SU-DHL-6 (cell line): ENCODE results near the gene HLA-A.

Experiments
- H2AFZ ChIP-seq: fragments of 200-600 bp; sonication (generic); 2 replicates; pipeline ENCODE4 v1.6.1; 2014; ENCODE audit warnings: low read depth, mild to moderate bottlenecking, moderate library complexity, mixed read lengths, antibody characterized with exemption, low read length; ENCODE audit not compliant: severe bottlenecking
- H3F3A ChIP-seq: fragments of 200-600 bp; shearing (Covaris generic); 2 replicates; pipeline ENCODE4 v1.6.0; 2016; ENCODE audit warnings: antibody characterized with exemption, mild to moderate bottlenecking; ENCODE audit not compliant: insufficient read depth
- H3K27ac ChIP-seq: fragments of 200-600 bp; sonication (generic); 2 replicates; pipeline ENCODE4 v1.5.1; 2016; ENCODE audit warnings: low read depth, mild to moderate bottlenecking, low read length, moderate library complexity, mixed read lengths
- H3K27me3 ChIP-seq: fragments of 200-600 bp; sonication (generic), shearing (Covaris generic); 2 replicates; pipeline ENCODE4 v1.6.0; 2014; ENCODE audit warnings: mild to moderate bottlenecking, low read length
- H3K36me3 ChIP-seq: fragments of 200-600 bp; sonication (generic); 2 replicates; pipeline ENCODE4 v1.6.1; 2014; ENCODE audit warnings: mild to moderate bottlenecking, low read length, mixed read lengths
- H3K4me2 ChIP-seq: fragments of 300-600, 200-600 bp; shearing (Covaris generic), sonication (generic); 2 replicates; pipeline ENCODE4 v1.6.0; 2014; ENCODE audit warnings: low read length, low read depth, mild to moderate bottlenecking; ENCODE audit not compliant: poor library complexity, severe bottlenecking
- H3K4me3 ChIP-seq: fragments of 200-600 bp; sonication (generic); 2 replicates; pipeline ENCODE4 v1.5.1; 2014; ENCODE audit warnings: antibody characterized with exemption, low read length, mild to moderate bottlenecking, mixed read lengths; ENCODE audit not compliant: insufficient read depth, poor library complexity, severe bottlenecking
- H3K79me2 ChIP-seq: fragments of 200-600 bp; sonication (generic); 2 replicates; pipeline ENCODE4 v1.6.1; 2014; ENCODE audit warnings: mild to moderate bottlenecking, low read length, moderate library complexity; ENCODE audit not compliant: insufficient read depth
- H3K9ac ChIP-seq: fragments of 200-600 bp; sonication (generic); 2 replicates; pipeline ENCODE4 v1.7.0; 2014; ENCODE audit warnings: mild to moderate bottlenecking, low read length
- H3K9me2 ChIP-seq: fragments of 200-600 bp; sonication (generic); replicated peaks from 2 replicates; pipeline ENCODE4 v1.6.1; 2014; ENCODE audit warnings: low read length; ENCODE audit not compliant: insufficient read depth
- H3K9me3 ChIP-seq: fragments of 200-600 bp; sonication (generic); 2 replicates; pipeline ENCODE4 v1.6.1; 2014; ENCODE audit warnings: low read length, mixed read lengths; ENCODE audit not compliant: insufficient read depth
- H4K20me1 ChIP-seq: fragments of 200-600 bp; sonication (generic); 2 replicates; pipeline ENCODE4 v1.6.1; 2014; ENCODE audit warnings: low read depth, mild to moderate bottlenecking, antibody characterized with exemption, low read length, moderate library complexity, mixed read lengths
- CTCF ChIP-seq: fragments of 200-600 bp; sonication (generic); IDR thresholded peaks from one replicate; pipeline ENCODE4 v1.5.1; 2017; ENCODE audit warnings: antibody characterized with exemption, mild to moderate bottlenecking, low read length, moderate library complexity; ENCODE audit not compliant: insufficient read depth, poor library complexity, severe bottlenecking
- EZH2phosphoT487 ChIP-seq: fragments of 200-600 bp; sonication (generic), shearing (Covaris generic); conservative IDR thresholded peaks from 2 replicates; pipeline ENCODE4 v1.6.1; 2018; ENCODE audit warnings: mild to moderate bottlenecking, antibody characterized with exemption, low read length, moderate library complexity, mixed read lengths

The HLA-A gene

GRCh38 chr6:29917857-29918256, 24.5 kb upstream of the HLA-A start:
- Histone ChIP-seq H4K20me1 (no peaks in the 10 kb centered on the region), H3K4me3 (no peak overlapping the region), H3K27me3 (no peaks in the 10 kb centered on the region), H3K79me2 (no peaks in the 10 kb centered on the region), H2AFZ (no peak overlapping the region), H3K9ac (no peak overlapping the region), H3K9me2 (no peaks in the 10 kb centered on the region), H3F3A (no peaks in the 10 kb centered on the region), H3K9me3 (no peaks in the 10 kb centered on the region), H3K4me2 (no peak overlapping the region), H3K36me3 (no peaks in the 10 kb centered on the region), H3K27ac (no peak overlapping the region)
- no peak for TF ChIP-seq CTCF
- TF ChIP-seq EZH2phosphoT487, result no peak

- H3K9me3 ChIP-seq, result no peaks in the 10 kb centered on the region
- no peak overlapping the region for H3K4me3 ChIP-seq
- H3K4me2 ChIP-seq, result no peak overlapping the region
- no peaks in the 10 kb centered on the region for H3K27me3 ChIP-seq
- no peaks in the 10 kb centered on the region for H4K20me1 ChIP-seq
- H3F3A ChIP-seq, result no peaks in the 10 kb centered on the region
- no peaks in the 10 kb centered on the region for H3K36me3 ChIP-seq
- TF ChIP-seq CTCF (no peak), EZH2phosphoT487 (no peak)
- no peak overlapping the region for H3K9ac ChIP-seq
- H3K9me2 ChIP-seq, result no peaks in the 10 kb centered on the region
- no peak overlapping the region for H2AFZ ChIP-seq
- H3K79me2 ChIP-seq, result no peaks in the 10 kb centered on the region
- no peak overlapping the region for H3K27ac ChIP-seq
Observed at GRCh38 chr6:29919506-29920445, 22.6 kb upstream of the HLA-A start.

GRCh38 chr6:29924287-29924686, 18.0 kb upstream of the HLA-A start:
- Histone ChIP-seq H3K9ac (no peak overlapping the region), H3K9me2 (no peaks in the 10 kb centered on the region), H3K27me3 (no peaks in the 10 kb centered on the region), H3F3A (peaks cover 3% of the 10 kb centered on the region; the same call in 1 of the 2 replicates), H3K9me3 (no peaks in the 10 kb centered on the region), H3K4me3 (no peak overlapping the region), H2AFZ (no peak overlapping the region), H3K79me2 (no peaks in the 10 kb centered on the region), H3K27ac (no peak overlapping the region), H3K36me3 (no peaks in the 10 kb centered on the region), H4K20me1 (no peaks in the 10 kb centered on the region), H3K4me2 (no peak overlapping the region)
- no peak for TF ChIP-seq EZH2phosphoT487
- TF ChIP-seq CTCF, result no peak
